HepG2 (cell line): Measurements from ENCODE around the gene MYOM1. TPM values are rescaled to one million over a fixed set of nuclear protein-coding genes. Genes with fewer than 3 reads are reported as not detected.

Experiments used
- BORCS8-MEF2B ChIP-seq: sonication (generic); formaldehyde crosslinking; IDR thresholded peaks from 2 replicates; pipeline ENCODE4 v1.8.0; 2022; ENCODE audit warnings: mild to moderate bottlenecking, missing genetic modification reagents
- CEBPZ ChIP-seq: IDR thresholded peaks from 2 replicates; pipeline ENCODE4 v1.6.1; 2012; ENCODE audit warnings: low read length, improper control_type of control experiment
- JDP2 ChIP-seq: sonication (generic); formaldehyde crosslinking; IDR thresholded peaks from 2 replicates; pipeline ENCODE4 v1.8.1; 2022; ENCODE audit warnings: missing genetic modification reagents, borderline replicate concordance
- KDM4B ChIP-seq: sonication (generic); formaldehyde crosslinking; IDR thresholded peaks from 2 replicates; pipeline ENCODE4 v1.4.0; 2020; ENCODE audit warnings: missing genetic modification reagents
- KLF11 ChIP-seq: IDR thresholded peaks from 2 replicates; pipeline ENCODE4 v1.6.1; 2016; ENCODE audit warnings: missing compliant biosample characterization
- MIER2 ChIP-seq: IDR thresholded peaks from 2 replicates; pipeline ENCODE4 v1.6.1; 2016; ENCODE audit warnings: missing biosample characterization, missing genetic modification reagents
- MYC ChIP-seq: sonication (generic); formaldehyde crosslinking; IDR thresholded peaks from 2 replicates; pipeline ENCODE4 v1.9.0; 2021; ENCODE audit warnings: missing genetic modification reagents, borderline replicate concordance
- PAF1 ChIP-seq: IDR thresholded peaks from 2 replicates; pipeline ENCODE4 v1.6.1; 2016; ENCODE audit warnings: missing genetic modification reagents, missing compliant biosample characterization
- POGK ChIP-seq: sonication (generic); formaldehyde crosslinking; conservative IDR thresholded peaks from 2 replicates; pipeline ENCODE4 v1.8.0; 2022; ENCODE audit warnings: mild to moderate bottlenecking, moderate library complexity, missing genetic modification reagents
- REPIN1 ChIP-seq: sonication (generic); formaldehyde crosslinking; IDR thresholded peaks from 2 replicates; pipeline ENCODE4 v1.8.0; 2022; ENCODE audit warnings: missing genetic modification reagents, low read depth, mild to moderate bottlenecking, borderline replicate concordance
- SMC3 ChIP-seq: IDR thresholded peaks from 2 replicates; pipeline ENCODE4 v1.6.1; 2011; ENCODE audit warnings: low read length, improper control_type of control experiment
- TAF15 ChIP-seq: fragments of 200-400 bp; formaldehyde crosslinking; IDR thresholded peaks from one replicate; pipeline ENCODE4 v1.6.1; 2018; ENCODE audit warnings: mild to moderate bottlenecking, low read depth, low read length; ENCODE audit not compliant: poor library complexity, severe bottlenecking
- TFDP2 ChIP-seq: sonication (generic); formaldehyde crosslinking; IDR thresholded peaks from 2 replicates; pipeline ENCODE4 v1.4.0; 2020; ENCODE audit warnings: missing genetic modification reagents
- USF2 ChIP-seq, 2 experiments: sonication (generic) in 1 of 2; formaldehyde crosslinking in 1 of 2; IDR thresholded peaks; 2 replicates each; pipeline versions ENCODE4 v1.5.1 to v1.6.1; 2011 to 2020; ENCODE audit warnings: borderline replicate concordance in 1 of 2, low read depth in 1 of 2, low read length in 1 of 2, mild to moderate bottlenecking in 1 of 2, missing genetic modification reagents in 1 of 2, moderate library complexity in 1 of 2
- ZBTB20 ChIP-seq: sonication (generic); formaldehyde crosslinking; IDR thresholded peaks from 2 replicates; pipeline ENCODE4 v1.8.1; 2023; ENCODE audit warnings: missing genetic modification reagents, low read depth, mild to moderate bottlenecking, borderline replicate concordance
- ZNF496 ChIP-seq: sonication (generic); formaldehyde crosslinking; IDR thresholded peaks from 2 replicates; pipeline ENCODE4 v1.8.1; 2023; ENCODE audit warnings: mild to moderate bottlenecking, moderate library complexity, missing genetic modification reagents; ENCODE audit not compliant: insufficient replicate concordance
- ZNF570 ChIP-seq: sonication (generic); formaldehyde crosslinking; IDR thresholded peaks from 2 replicates; pipeline ENCODE4 v1.4.0; 2020; ENCODE audit warnings: mild to moderate bottlenecking, missing genetic modification reagents, borderline replicate concordance
- ZNF615 ChIP-seq: sonication (generic); formaldehyde crosslinking; IDR thresholded peaks from 2 replicates; pipeline ENCODE4 v1.5.0; 2020; ENCODE audit warnings: mild to moderate bottlenecking, missing genetic modification reagents, borderline replicate concordance
- ZNF674 ChIP-seq: sonication (generic); formaldehyde crosslinking; IDR thresholded peaks from 2 replicates; pipeline ENCODE4 v1.5.0; 2020; ENCODE audit warnings: low read depth, mild to moderate bottlenecking, missing genetic modification reagents
- ZNF737 ChIP-seq: sonication (generic); formaldehyde crosslinking; IDR thresholded peaks from 2 replicates; pipeline ENCODE4 v1.5.0; 2020; ENCODE audit warnings: missing genetic modification reagents, mild to moderate bottlenecking, borderline replicate concordance
- polyA plus RNA-seq, 8 experiments: library from polyadenylated mRNA; depleted of rRNA in 3 of 8; stranded (reverse) in 7 of 8; unstranded in 1 of 8; fragments of >200 nt; fragmentation: Illumina TruSeq in 4 of 8; extraction: Trizol in 4 of 8; gene quantifications; 2 replicates each; pipeline versions ENCODE4 v1.2.1 to v1.2.3, GENCODE V29; 2011 to 2016; ENCODE audit warnings: low read depth in 4 of 8, missing spikeins in 1 of 8, mixed read lengths in 1 of 8; ENCODE audit not compliant: insufficient read depth in 1 of 8
- total RNA-seq, 5 experiments: library from RNA; depleted of rRNA; stranded (reverse); fragments of >200 nt; fragmentation: Illumina TruSeq; extraction: Trizol; gene quantifications; 2 replicates each; pipeline ENCODE4 v1.2.3, GENCODE V29; 2016; ENCODE audit warnings: low read depth in 1 of 5

Gene MYOM1
- total and polyA plus RNA-seq, 2 of the 13 experiments (the other 11 are each of a cell fraction or from before 2014, with no cell fraction given), result 0.46 to 0.98 TPM

GRCh38 chr18:3051718-3052410, 167.9 kb downstream of the MYOM1 start (continued):
- TF ChIP-seq ZNF674 (CRISPR knock-in tag), result no peak
- TF ChIP-seq ZNF496 (CRISPR knock-in tag), result no peak
- peak; percentile 88 for TF ChIP-seq REPIN1 (CRISPR knock-in tag)
- peak; percentile 39; the same call in 1 of the 2 replicates for TF ChIP-seq MIER2 (CRISPR knock-in tag)
- TF ChIP-seq ZNF737, result no peak; the same call in 1 of the 2 replicates
- no peak for TF ChIP-seq MYC
- TF ChIP-seq TAF15, result no peak
- TF ChIP-seq KDM4B (CRISPR knock-in tag), result 0 out of 2 replicates have a peak, but pooled peaks have one; percentile 86
- peak; percentile 95; the same call in 1 of the 2 replicates for TF ChIP-seq ZBTB20 (CRISPR knock-in tag)
- TF ChIP-seq PAF1 (CRISPR knock-in tag), result no peak
- TF ChIP-seq SMC3, result peak; percentile 47
- TF ChIP-seq TFDP2, result no peak
- no peak for TF ChIP-seq ZNF570 (CRISPR knock-in tag)
- TF ChIP-seq JDP2 (CRISPR knock-in tag), result no peak; the same call in 1 of the 2 replicates
- TF ChIP-seq BORCS8-MEF2B (CRISPR knock-in tag), result no peak; the same call in 1 of the 2 replicates
- TF ChIP-seq KLF11 (CRISPR knock-in tag), result 0 out of 2 replicates have a peak, but pooled peaks have one; percentile 71
- TF ChIP-seq ZNF615 (CRISPR knock-in tag), result no peak
- TF ChIP-seq CEBPZ, result no peak
- TF ChIP-seq POGK, result peak; percentile 53; the same call in 1 of the 2 replicates
- no peak for TF ChIP-seq USF2 (IDR thresholded peaks at IDR 0.05; ENCODE audit: low read depth, low read length)
- TF ChIP-seq USF2 (CRISPR knock-in tag; IDR thresholded peaks at IDR 0.05; ENCODE audit: borderline replicate concordance), result no peak
